ENCODE results near the gene EPS15. TPM values are rescaled to one million over a fixed set of nuclear protein-coding genes. Genes with fewer than 3 reads are reported as not detected.
A peak's percentile ranks its signal among the peaks of the same experiment; 100 is the strongest.
"Not testable (repeated sequence)": the region's sequence is repeated elsewhere in the genome, so short reads cannot be mapped to it uniquely, and the experiment has no call there.

The EPS15 gene
- total RNA-seq, 1 donor from 2014 or later: 69.1 TPM

DNA sequence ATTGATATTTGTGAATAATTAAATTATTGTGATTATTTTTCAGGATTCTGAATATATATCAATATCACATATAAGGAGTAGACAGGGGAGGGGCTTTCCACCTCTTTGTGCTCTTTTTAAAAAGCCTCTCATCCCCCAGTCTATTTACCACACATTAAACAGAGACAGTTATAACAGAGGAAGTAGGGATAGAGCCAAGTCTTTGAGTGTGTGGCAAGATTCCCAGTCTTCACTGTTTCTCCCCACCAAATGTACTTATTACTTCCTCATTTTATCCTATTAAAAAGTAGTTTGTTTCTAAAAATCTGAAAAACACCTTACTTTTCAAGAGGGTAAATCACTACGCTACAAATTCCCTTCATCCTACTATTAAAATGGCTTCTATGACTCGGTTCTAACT, 46.7 kb downstream of the EPS15 start:
- peak in 1 of 2 donors; percentile 31 for DNase-seq (ENCODE audit: low read depth in 2 of 2)

DNA sequence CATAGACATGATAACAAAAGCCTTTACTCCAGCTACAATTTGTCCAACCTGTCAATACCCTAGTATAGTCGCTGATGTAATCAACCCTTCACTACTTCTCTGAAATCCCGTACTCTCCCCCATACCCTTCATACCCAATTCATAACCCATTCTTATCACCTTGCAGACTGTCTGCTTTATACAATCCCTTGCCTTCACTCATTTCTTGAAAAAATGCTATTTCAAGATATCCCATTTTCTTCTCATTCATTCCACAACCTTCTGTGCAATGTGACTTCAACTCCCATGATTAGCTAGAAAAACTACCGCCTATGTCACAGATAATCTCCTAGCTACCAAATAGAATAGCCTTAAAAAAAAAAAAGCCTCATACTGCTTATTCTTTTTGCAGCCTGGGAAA, 49.5 kb downstream of the EPS15 start:
- no peak for DNase-seq (ENCODE audit: low read depth in 2 of 2)

DNA sequence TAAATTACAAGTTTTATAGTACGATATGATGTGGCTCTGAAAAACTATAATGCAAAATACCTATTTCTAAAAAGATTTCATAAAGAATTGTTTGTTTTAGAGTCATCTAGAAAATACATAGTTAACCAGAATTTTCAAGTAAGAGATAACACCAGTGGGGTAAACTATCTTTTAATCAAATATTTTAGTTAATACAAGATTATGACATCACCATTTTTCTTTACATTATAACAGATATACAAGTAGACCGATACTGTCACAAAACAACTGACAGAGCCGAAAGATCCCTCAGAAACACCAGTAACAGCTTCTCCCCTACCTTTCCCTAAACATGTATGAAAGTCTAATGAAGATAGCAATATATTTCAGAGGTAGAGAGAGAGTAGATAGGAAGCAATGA, 54.2 kb downstream of the EPS15 start:
- no peak for DNase-seq (ENCODE audit: low read depth in 2 of 2)

DNA sequence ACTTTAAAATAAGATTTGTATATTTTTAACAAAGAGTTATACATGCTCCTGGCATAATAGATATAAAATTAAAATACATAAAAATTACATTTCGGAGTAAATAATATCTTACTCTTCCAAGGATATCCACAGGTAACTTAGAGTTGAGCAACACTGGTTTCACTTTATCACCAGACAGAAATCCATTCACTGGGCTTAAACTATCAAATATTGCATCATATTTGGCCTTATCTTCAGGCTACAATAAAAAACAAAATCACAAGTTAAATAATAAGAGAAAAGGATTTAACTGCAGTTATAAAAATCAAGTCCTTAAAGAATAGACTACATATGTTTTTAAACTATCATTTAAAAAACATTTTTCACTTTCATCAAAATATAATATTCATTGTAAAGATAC, 55.5 kb downstream of the EPS15 start:
- no peak for DNase-seq (ENCODE audit: low read depth in 2 of 2)

DNA sequence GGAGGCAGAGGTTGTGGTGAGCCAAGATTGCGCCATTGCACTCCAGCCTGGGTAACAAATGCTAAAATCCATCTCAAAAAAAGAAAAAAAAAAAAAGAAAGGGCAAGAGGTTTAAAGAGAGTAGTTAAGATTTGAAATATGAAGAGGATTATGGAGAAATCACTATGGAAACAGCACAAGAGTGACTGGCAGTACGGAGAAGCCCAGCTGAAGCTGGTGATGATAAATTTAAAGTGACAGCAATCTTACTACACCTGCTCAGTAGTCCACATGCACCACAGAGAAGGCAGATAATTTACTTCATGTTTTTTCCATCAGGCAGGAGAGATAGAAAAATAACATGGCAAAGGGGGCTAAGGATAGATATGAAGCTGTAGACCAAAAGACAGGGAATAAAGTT, 56.8 kb downstream of the EPS15 start:
- DNase-seq (ENCODE audit: low read depth in 2 of 2): not testable (repeated sequence)

DNA sequence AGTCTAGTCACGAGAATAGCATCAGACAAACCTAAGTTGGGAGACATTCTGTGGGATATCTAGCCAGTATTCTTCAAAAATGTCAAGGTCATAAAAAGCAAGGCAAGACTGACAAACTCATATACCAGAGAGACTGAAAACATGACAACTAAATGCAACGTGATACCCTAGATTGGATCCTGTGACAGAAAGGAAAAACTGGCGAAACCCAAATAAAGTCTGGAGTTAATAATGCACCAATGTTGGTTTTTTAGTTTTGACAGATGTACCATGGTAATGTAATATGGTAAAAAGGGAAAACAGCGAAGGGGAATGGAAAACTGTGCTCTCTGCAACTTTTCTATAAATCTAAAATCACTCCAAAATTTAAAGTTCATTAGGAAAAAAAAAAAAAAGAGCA, 64.5 kb downstream of the EPS15 start:
- DNase-seq (ENCODE audit: low read depth in 2 of 2): no peak

DNA sequence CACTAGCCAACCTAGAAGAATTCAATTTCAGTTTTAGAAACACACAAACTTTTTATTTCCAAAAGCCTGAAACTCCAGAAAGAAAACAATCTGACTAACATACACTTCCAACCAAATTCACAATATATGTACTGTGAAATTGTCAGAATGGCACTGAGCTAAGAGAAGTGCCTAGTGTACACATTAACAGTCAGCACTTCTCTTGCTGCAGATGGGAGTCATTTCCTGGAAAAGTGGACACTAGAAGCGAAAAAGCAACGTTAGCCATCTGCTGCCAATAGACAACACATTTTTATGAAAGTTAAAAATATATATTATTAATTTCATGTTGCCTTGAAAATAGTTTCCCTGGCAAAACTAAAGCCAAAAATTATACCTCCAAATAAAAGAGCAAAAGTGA, 66.1 kb downstream of the EPS15 start:
- DNase-seq (ENCODE audit: low read depth in 2 of 2): peak; percentile 52 to 55

DNA sequence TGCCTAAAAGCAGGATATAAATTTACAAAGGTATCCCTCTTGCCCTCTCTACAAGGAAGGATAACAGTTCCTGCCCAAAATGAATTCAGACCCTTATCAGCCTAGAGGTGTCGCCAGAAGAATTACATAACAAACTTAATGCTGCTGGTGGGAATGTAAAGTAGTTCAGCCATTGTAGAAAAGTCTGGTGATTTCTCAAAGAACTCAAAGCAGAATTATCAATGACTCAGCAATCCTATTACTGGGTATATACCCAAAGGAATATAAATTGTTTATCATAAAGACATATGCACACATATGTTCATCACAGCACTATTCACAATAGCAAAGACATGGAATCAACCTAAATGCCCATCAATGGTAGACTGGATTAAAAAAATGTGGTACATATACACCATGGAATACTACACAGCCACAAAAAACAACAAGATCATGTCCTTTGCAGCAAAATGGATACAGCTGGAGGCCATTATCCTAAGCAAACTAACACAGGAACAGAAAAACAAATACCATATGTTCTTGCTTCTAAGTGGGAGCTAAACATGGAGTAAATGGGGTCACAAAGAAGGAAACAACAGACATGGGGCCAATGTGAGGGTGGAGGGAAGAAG, 70.1 kb downstream of the EPS15 start:
- not testable (repeated sequence) for DNase-seq (ENCODE audit: low read depth in 2 of 2)

DNA sequence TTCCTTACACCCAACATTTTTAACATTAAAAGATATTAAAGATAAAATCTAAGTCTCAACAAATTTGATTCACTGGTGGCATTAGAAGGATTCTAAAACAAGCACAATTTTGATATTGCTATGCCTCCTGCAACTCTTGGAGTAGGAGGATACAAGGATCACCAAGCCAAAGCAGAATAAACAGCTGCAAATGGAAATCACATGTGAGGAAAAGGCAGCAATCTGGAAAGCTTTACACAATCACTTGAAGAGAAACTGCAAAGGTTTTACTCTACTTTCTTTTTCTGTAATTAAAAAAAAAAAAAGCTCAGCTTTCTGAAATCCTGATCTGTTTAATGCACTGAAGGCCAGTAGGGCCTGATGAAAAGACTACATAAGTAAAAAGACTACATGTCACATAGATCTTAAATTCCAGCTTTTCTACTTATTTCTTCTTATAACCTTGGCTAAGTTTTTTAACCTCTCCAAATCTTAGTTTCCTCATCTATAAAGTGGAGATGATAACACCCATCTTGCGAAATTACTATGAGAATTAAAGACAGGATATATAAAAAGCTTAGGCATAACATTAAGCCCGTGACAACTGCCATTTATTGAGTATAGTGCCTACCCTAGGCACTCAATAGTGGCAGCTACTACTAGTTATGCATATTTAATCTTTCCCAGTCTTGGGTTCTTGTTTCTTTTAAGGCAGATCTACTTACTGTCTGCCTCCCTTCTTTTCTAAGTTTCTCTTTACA, 73.5 kb downstream of the EPS15 start:
- DNase-seq (ENCODE audit: low read depth in 2 of 2): no peak

DNA sequence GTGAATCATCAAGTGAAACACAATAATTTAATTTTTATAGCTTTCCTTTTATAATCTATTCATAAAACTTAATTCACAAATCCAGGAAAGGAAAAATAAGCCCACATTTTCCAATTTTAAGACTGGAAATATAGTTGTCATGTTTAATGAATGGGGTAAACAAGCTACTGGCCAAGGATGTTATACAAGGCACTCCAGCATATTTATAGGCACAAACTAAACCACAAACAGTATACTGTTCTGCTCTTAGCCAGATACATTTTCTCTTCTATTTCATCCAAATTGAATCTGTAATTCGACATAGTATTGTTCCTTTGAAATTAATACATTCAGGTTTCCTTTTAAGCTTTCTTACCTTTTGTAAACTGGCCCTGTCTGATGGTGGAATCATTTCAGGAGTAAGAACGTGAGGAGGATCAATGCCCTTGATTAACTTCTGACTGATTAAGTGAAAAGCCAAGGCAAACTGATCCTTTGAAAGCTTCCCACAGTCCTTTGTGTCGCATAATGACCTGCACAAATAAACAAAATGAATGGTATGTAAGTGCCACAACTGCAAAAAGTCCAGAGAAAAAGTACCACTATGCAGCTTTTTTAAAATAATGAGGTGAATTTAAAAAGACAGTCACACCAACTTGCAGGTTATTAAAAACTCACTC, 74.4 kb downstream of the EPS15 start:
- no peak for DNase-seq (ENCODE audit: low read depth in 2 of 2)

DNA sequence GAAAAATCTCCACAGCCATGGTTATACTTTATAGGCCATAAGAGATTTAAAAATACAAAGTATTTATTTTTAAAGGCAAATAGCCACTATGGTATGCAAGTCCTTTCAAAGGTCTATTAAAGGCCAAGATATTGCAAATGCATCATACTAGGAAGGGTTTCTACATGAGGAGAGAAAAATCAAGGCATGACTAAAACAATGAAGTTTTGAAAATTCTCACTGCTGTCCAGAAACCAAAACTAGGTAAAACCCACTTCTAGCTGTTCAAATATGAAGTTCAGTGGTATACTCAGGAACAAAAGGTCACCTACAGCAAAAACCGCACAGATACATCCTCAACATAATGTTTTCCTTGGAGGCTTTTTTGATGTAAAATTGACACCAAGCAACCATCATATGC, 75.0 kb downstream of the EPS15 start:
- DNase-seq (ENCODE audit: low read depth in 2 of 2): no peak

DNA sequence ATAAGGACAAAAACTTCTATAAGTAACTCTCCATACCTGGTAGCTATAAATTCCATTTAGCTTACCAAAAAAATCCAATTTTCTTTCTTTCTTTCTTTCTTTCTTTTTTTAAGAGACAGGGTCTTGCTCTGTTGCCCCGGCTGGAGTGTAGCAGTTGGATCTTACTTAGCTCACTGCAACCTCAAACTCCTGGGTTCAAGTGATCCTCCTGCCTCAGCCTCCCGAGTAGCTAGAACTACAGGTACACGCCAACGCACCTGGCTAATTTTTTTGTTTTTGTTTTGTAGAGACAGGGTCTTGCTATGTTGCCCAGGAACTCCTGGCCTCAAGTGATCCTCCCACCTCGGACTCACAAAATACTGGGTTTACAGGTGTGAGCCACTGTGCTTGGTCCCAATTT, 75.5 kb downstream of the EPS15 start:
- DNase-seq (ENCODE audit: low read depth in 2 of 2): no peak

DNA sequence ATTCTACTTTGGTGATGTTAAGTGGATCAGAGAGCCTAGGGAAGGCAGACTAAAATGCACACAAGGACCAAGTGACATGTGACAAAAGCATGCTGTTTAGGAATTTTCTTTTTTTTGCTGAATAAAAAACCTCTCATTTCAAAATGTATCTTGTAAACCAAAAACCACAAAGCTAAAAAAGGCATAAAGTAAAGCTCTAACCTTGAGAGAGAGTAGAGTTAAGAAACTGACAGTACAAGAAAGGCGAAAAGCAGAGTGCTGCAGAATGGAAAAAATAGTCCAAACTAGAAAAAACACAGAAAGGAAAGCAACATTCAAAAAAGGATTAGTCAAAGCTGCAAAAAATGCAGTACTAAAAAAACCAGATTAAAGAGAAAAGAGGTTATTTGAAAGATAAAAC, 76.5 kb downstream of the EPS15 start:
- no peak for DNase-seq (ENCODE audit: low read depth in 2 of 2)

DNA sequence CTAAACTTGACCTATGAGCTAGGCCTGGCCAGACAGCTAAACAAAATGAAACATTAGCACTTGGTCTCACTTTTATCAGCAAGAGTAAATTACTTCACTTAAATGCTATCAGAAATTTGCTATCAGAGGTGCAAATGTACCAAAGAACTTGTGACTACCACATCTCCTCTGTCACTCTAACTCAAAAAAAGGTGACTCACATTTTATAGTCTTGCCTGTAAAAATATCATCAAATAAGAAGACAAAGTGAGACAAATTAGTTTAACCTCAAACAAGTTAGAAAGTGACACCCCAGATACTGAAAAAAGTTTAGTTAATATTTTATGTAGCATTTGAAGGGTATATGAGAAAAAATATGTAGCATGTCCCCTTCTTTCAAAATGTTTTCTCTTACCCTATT, 76.9 kb downstream of the EPS15 start:
- no peak for DNase-seq (ENCODE audit: low read depth in 2 of 2)

DNA sequence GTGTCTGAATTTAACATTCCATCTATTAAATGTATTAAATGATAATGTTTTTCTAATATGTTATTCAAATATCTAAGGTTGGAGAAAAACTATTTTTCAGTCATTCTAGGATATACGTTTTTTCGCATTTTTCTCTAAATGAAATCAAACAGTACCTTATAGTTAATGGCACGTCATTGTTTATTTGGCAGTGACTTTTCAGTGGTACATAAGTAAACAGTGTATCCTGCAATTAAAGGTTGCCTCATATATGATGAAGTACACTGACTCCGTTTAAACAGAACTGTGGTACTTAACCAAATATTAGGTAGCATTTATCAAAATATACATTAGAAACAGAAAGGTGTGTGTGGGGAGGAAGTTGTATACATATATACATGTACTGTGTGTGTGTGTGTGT, 79.2 kb downstream of the EPS15 start:
- DNase-seq (ENCODE audit: low read depth in 2 of 2): no peak

DNA sequence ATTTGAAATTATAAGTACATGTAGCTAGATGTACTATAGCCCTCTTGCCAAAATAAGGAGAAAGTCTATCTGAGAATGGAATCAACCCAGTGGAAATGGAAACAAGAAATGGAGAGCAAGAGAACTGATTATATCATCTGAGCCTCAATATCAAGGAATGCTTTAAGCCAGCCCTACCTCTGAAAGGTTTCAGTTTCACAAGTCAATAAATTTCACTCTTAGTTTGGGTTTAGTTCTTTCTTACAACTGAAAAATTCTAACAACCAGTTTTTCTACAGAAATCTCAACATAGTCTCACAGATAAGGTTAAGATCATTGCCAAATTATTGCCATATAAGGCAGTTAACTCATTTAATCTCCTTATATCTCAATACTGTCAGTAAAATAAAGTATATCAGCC, 80.0 kb downstream of the EPS15 start:
- DNase-seq (ENCODE audit: low read depth in 2 of 2): no peak

DNA sequence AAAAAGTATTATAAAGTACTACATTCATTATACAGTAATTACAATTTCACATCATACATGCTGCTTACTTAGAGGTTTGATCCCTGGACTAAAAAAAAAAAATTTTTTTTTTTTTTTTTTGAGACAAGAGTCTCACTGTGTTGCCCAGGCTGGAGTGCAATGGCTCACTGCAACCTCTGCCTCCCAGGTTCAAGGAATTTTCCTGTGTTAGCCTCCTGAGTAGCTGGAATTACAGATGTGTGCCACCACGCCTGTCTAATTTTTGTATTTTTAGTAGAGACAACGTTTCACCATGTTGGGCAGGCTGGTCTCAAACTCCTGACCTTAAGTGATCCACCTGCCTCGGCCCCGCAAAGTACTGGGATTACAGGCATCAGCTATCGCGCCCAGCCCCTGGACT, 81.7 kb downstream of the EPS15 start:
- DNase-seq (ENCODE audit: low read depth in 2 of 2): not testable (repeated sequence)

DNA sequence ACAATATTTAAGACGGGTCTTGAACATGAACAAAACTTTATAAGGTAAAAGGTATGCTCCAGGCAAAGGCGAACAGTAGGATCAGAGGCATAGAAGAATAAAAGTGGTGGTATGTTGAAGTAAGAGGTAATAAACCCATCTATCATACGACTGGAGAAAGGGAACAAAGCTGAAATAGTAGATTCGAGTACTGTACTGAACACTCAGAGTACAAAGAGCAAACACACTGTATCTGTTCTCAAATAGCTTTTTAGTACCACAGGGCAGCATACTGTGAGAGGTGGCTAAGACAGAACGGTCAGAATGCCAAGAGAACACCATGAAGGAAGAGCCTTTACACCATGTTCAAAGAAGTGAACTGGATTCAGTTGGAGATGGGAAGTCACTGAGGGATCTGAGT, 83.2 kb downstream of the EPS15 start:
- no peak for DNase-seq (ENCODE audit: low read depth in 2 of 2)

DNA sequence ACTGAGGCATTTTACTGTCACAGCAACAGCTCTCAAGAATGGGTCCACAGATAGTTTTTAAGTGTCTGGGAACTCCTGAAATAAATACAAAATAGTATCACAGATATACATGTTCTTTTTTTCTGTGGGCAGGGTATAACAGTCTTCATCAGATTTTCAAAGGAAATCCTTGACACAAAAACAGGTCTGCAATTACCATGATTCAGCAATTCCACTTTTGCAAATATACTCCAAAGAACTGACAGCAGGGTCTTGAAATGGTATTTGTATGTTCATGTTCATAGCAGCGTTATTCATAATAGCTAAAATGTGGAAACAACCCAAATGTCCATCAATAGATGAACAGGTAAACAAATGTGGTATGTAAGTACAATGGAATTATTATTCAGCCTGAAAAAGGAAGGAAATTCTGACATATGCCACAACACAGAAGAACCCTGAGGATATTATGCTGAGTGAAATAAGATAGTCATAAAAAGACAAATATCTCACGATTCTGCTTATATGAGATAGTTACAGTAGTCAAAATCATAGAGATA, 85.0 kb downstream of the EPS15 start:
- peak; percentile 60 to 81 for DNase-seq (ENCODE audit: low read depth in 2 of 2)

DNA sequence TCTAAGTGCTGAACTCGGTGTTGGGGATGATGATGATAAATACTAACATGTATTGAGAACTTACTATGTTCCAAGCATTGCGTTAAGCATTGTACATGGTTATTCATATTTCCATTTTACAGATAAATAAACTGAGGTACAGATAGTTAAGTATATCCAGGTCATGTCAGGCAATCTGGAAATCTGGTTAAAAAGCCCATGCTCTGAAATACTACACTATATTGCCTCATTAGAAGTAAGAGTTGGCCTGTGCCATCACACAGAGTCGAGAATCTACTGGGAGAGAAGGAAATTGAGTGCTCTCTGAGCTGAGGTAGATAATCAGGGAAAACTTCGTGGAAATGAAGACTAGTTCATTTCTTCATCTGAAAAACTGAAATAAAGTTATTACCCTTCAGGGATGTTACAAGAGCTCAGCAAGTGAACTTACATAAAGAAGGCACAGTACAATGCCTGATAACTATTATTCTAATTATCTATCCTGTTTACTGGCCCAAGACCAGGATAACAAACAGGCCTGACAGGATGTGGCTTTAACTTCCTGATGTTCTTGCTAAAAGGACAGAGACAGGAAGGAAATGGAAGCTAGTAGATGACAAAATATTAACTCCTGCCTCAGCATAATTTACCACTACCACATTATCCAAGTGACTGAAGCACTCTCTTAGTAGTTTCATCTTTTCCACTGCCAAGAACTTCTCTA, 85.6 kb downstream of the EPS15 start:
- DNase-seq (ENCODE audit: low read depth in 2 of 2): peak; percentile 72 to 85

DNA sequence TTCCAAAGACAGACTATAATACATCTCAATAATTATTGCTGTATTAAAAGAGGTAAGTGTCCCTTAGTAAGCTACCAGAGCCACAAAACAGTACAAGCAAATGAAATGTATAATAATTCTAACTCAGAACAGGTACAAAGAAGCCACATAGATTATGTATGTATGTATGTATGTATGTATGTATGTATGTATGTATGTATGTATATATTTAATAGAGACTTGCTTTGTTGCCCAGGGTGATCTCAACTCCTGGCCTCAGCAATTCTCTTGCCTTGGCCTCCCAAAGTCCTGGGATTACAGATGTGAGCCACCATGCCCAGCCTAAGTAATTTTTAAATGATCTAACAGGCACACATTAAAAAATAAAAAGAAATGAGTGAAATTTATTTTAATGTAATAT, 86.9 kb downstream of the EPS15 start:
- no peak for DNase-seq (ENCODE audit: low read depth in 2 of 2)

DNA sequence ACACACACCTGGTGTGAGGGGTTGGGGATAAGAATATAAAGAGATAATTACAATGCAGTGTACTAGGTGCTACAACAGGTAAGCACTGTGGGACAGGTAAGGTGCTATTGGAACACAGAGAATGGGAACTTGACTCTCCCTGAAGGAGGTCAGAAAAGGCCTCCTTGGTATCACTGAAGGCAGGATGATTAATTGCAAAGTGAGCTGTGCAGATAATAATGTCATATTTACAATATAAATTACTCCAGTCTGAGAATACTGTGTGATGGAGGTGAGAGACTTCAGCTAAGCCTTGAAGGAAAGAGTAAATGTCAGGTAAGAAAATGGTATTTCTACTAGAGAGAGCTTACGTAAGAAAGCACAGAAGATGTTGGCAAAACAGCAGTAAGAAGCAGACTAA, 91.6 kb downstream of the EPS15 start:
- DNase-seq (ENCODE audit: low read depth in 2 of 2): no peak

All from dermis microvascular lymphatic vessel endothelial cell (primary cell).